ENCODE results near the gene AKR1C4. TPM values are rescaled to one million over a fixed set of nuclear protein-coding genes. Genes with fewer than 3 reads are reported as not detected.

Gene AKR1C4
- total and polyA plus RNA-seq, 2 of the 8 experiments (the other 6 are each of a cell fraction or from before 2014, with no cell fraction given), result not detected

GRCh38 chr10:5165738-5166137, 30.9 kb upstream of the AKR1C4 start (continued):
- no peak for TF ChIP-seq CHD7 (IDR thresholded peaks at IDR 0.05; ENCODE audit: insufficient replicate concordance, low read length)
- no peak for TF ChIP-seq KDM4A (IDR thresholded peaks at IDR 0.05; ENCODE audit: low read depth, low read length, severe bottlenecking)

Measured in H1 (cell line).